K562 (cell line): ENCODE measurements around the gene RUVBL2. TPM values are rescaled to one million over a fixed set of nuclear protein-coding genes. Genes with fewer than 3 reads are reported as not detected.

ENCODE experiments used
- CHD7 ChIP-seq: fragments of 200-600 bp; sonication (generic); IDR thresholded peaks from one replicate; pipeline ENCODE4 v1.6.1; 2012; ENCODE audit warnings: mild to moderate bottlenecking, low read depth, low read length, inconsistent platforms
- ETV6 ChIP-seq, 3 experiments: fragments of 150-350 bp in 1 of 3; sonication (generic) in 1 of 3; formaldehyde crosslinking in 1 of 3; IDR thresholded peaks; 2 replicates each; pipeline versions ENCODE4 v1.6.1 to v1.8.0; 2014 to 2022; ENCODE audit warnings: borderline replicate concordance in 2 of 3, low read depth in 2 of 3, antibody characterized with exemption in 1 of 3, low read length in 1 of 3, mild to moderate bottlenecking in 1 of 3, missing genetic modification reagents in 1 of 3
- GTF3C2 ChIP-seq: IDR thresholded peaks from 3 replicates; pipeline ENCODE4 v1.6.1; 2011; ENCODE audit warnings: borderline replicate concordance, mild to moderate bottlenecking, moderate library complexity; ENCODE audit not compliant: insufficient read length; ENCODE audit errors: extremely low read depth
- MLX ChIP-seq, 2 experiments: fragments of 450-650 bp in 1 of 2; sonication (generic) in 1 of 2; formaldehyde crosslinking; conservative IDR thresholded peaks; 2 replicates each; pipeline versions ENCODE4 v1.4.0 to v1.8.1; 2020 to 2022; ENCODE audit warnings: mild to moderate bottlenecking in 1 of 2, missing genetic modification reagents in 1 of 2
- PHF20 ChIP-seq: fragments of 450-650 bp; IDR thresholded peaks from 2 replicates; pipeline ENCODE4 v1.6.1; 2018; ENCODE audit not compliant: partially characterized antibody
- POLR2AphosphoS2 ChIP-seq: IDR thresholded peaks from 2 replicates; pipeline ENCODE4 v1.6.1; 2012; ENCODE audit warnings: low read length, improper control_type of control experiment
- PTBP1 ChIP-seq: fragments of 200-400 bp; formaldehyde crosslinking; IDR thresholded peaks from 2 replicates; pipeline ENCODE4 v1.6.1; 2017; ENCODE audit warnings: low read depth, low read length
- USF2 ChIP-seq: sonication (generic); formaldehyde crosslinking; IDR thresholded peaks from 2 replicates; pipeline ENCODE4 v1.5.0; 2020; ENCODE audit warnings: missing genetic modification reagents
- ZNF143 ChIP-seq: sonication (generic); formaldehyde crosslinking; IDR thresholded peaks from 2 replicates; pipeline ENCODE4 v1.9.0; 2022; ENCODE audit warnings: mild to moderate bottlenecking, missing genetic modification reagents
- polyA plus RNA-seq, 8 experiments: library from polyadenylated mRNA; depleted of rRNA in 4 of 8; stranded (reverse) in 5 of 8; unstranded in 3 of 8; fragments of >200 nt; fragmentation: Nextera tagmentation in 2 of 8; fragmentation: Illumina TruSeq in 1 of 8; extraction: Ambion mirVana in 2 of 8; extraction: Trizol in 1 of 8; gene quantifications; 2 replicates each; pipeline versions ENCODE4 v1.2.1 to v1.2.3, GENCODE V29; 2011 to 2014; ENCODE audit warnings: inconsistent platforms in 1 of 8, missing spikeins in 1 of 8
- total RNA-seq, 7 experiments: library from RNA; depleted of rRNA in 6 of 7; stranded (reverse); fragments of >200 nt in 6 of 7; fragmentation: Illumina TruSeq in 2 of 7; extraction: Trizol in 2 of 7; gene quantifications; 2 replicates each; pipeline versions ENCODE4 v1.2.1 to v1.2.3, GENCODE V29; 2011 to 2021; ENCODE audit warnings: low replicate concordance in 1 of 7

RUVBL2 gene
- total and polyA plus RNA-seq, 9 of the 15 experiments (the other 6 are each of a cell fraction or from before 2014, with no cell fraction given) = 71.4 to 453 (median 237) TPM

- TF ChIP-seq CHD7 (peak; percentile 39), PTBP1 (peak; percentile 95), POLR2AphosphoS2 (peak; percentile 64), PHF20 (peak; percentile 15), ZNF143 (CRISPR knock-in tag) (0 out of 2 replicates have a peak, but pooled peaks have one; percentile 2), USF2 (CRISPR knock-in tag) (peak; percentile 64), ETV6 (IDR thresholded peaks at IDR 0.05; ENCODE audit: borderline replicate concordance in 1 of 2, low read depth in 2 of 2, low read length in 1 of 2) (peak in 1 of 2 experiments; percentile 70; a peak in 1 of 4 replicates), ETV6 (CRISPR knock-in tag; IDR thresholded peaks at IDR 0.05; ENCODE audit: borderline replicate concordance) (no peak), GTF3C2 (no peak), MLX (CRISPR knock-in tag; conservative IDR thresholded peaks at IDR 0.05) (no peak)
These were observed 26.9 kb upstream of the RUVBL2 start (continued) for GRCh38 chr19:48966541-48967345.
